Measurements from ENCODE around the gene NPEPL1.
A peak's percentile ranks its signal among the peaks of the same experiment; 100 is the strongest.

Gene NPEPL1

DNA sequence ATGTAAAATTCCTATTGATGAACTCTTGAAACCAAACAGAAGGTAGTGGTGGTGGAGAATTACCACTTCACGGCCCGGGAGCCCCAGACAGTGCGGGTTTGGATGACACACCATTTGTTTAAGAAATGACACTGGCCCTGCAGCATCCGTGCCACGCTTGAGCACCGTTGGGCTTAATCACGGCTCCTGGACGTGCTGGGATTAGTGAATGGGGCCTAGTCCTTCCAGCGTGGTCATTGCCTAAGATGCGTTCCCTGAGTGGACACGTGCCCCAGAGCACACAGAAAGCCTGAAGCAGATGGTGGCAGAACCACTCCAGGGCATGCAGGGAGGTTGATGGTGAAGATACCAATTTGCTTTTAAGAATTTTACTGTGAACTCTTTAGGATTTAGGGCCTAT is 27.0 kb upstream of the NPEPL1 start:
- peaks cover 14% of the 10 kb centered on the region for H3K4me1 Mint-ChIP-seq
- no peak for DNase-seq (ENCODE audit: low spot score in 2 of 2)
- ATAC-seq (ENCODE audit: low read depth) = no peak
- H3K4me3 Mint-ChIP-seq = no peak overlapping the region
- H3K27ac Mint-ChIP-seq = no peak overlapping the region
- H3K9me3 Mint-ChIP-seq = no peaks in the 10 kb centered on the region
- H3K36me3 Mint-ChIP-seq = peaks cover 31% of the 10 kb centered on the region
- H3K27me3 Mint-ChIP-seq = no peaks in the 10 kb centered on the region

DNA sequence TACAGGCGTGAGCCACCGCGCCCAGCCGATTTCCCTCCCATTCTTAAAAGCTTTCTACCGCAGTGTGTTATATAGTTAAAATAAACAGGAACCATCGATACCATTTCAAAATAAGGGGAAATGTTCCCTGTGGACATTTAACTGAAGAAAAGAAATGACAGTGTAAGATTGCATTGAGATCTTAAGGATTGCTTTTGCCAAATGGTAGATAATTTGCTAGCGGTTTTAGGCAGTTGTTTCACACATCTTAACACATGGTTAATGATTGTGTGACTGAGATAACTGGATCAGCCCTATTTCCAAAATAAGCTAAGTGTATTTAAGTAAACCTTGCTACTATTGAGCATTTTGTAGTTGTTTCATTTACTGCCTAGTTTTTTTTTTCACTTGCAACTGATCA is 25.9 kb upstream of the NPEPL1 start:
- peaks cover 14% of the 10 kb centered on the region for H3K4me1 Mint-ChIP-seq
- H3K36me3 Mint-ChIP-seq = peaks cover 30% of the 10 kb centered on the region
- H3K27ac Mint-ChIP-seq = no peak overlapping the region
- DNase-seq (ENCODE audit: low spot score in 2 of 2) = no peak
- no peaks in the 10 kb centered on the region for H3K27me3 Mint-ChIP-seq
- ATAC-seq (ENCODE audit: low read depth) = no peak
- no peak overlapping the region for H3K4me3 Mint-ChIP-seq
- H3K9me3 Mint-ChIP-seq = no peaks in the 10 kb centered on the region

GRCh38 chr20:58667975-58668374 is 24.6 kb upstream of the NPEPL1 start:
- ATAC-seq (ENCODE audit: low read depth) = no peak
- Mint-ChIP-seq H3K4me1 (peaks cover 14% of the 10 kb centered on the region), H3K36me3 (peaks cover 27% of the 10 kb centered on the region)

DNA sequence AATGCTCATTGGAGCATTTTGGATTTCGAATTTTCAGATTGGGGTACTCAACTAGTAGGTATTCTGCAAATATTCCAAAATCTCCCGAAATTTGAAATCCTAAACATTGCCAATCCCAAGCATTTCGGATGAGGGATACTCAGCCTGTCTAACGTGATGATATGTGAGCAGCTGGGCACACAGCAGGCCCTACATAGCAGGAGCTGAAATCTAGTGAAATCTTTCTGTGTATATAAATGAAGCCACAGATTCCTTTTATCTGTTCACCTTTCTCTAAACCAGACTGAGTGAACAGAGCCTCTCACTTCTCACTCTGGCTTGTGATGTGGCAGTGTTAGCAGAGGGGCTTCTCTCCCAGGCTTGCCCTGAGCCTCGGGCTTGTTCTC is 23.7 kb upstream of the NPEPL1 start:
- no peak overlapping the region for H3K27ac Mint-ChIP-seq
- ATAC-seq (ENCODE audit: low read depth) = no peak
- no peaks in the 10 kb centered on the region for H3K9me3 Mint-ChIP-seq
- peaks cover 14% of the 10 kb centered on the region for H3K4me1 Mint-ChIP-seq
- no peak for DNase-seq (ENCODE audit: low spot score in 2 of 2)
- H3K4me3 Mint-ChIP-seq = no peak overlapping the region
- peaks cover 28% of the 10 kb centered on the region for H3K36me3 Mint-ChIP-seq
- H3K27me3 Mint-ChIP-seq = no peaks in the 10 kb centered on the region

More at GRCh38 chr20:58667975-58668374, 24.6 kb upstream of the NPEPL1 start:
- Mint-ChIP-seq H3K27me3 (no peaks in the 10 kb centered on the region), H3K9me3 (no peaks in the 10 kb centered on the region), H3K27ac (no peak overlapping the region), H3K4me3 (no peak overlapping the region)
- DNase-seq (ENCODE audit: low spot score in 2 of 2) = no peak

DNA sequence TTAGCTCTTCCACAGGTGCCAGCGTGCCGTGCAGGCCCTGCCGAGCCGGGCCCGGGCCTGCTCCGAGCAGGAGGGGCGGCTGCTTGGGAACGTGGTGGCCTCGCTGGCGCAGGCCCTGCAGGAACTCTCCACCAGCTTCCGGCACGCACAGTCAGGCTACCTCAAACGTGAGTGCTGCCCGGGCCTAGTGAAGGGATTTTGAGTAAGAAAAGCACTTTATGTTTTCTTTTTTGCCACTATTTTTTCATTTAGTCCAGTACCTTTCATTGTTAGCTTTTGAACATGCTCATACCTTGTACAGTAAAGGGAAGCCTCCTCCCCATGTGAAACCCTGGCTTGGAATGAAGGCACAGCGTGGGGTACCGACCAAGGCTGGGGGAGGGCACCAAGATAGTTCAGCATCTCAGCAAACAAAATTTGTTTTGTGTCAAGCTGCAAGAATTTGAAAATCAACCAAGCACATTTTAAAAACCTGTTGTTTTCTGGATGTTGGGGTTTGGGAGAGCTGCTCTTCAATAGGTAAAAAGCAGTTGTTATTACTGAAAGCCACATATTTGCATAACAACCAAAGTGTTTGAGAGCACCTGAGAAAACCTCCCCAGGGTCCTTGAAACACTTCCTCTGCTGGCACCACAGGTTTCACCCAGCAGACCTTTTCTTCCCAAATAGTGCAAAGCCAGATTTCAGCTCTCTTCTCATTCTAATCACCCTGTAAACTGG is 23.2 kb upstream of the NPEPL1 start:
- Mint-ChIP-seq H3K9me3 (no peaks in the 10 kb centered on the region), H3K36me3 (peaks cover 32% of the 10 kb centered on the region), H3K27ac (no peak overlapping the region), H3K4me3 (no peak overlapping the region), H3K4me1 (peaks cover 14% of the 10 kb centered on the region), H3K27me3 (no peaks in the 10 kb centered on the region)
- DNase-seq (ENCODE audit: low spot score in 2 of 2) (no peak), ATAC-seq (ENCODE audit: low read depth) (peak; percentile 93)

DNA sequence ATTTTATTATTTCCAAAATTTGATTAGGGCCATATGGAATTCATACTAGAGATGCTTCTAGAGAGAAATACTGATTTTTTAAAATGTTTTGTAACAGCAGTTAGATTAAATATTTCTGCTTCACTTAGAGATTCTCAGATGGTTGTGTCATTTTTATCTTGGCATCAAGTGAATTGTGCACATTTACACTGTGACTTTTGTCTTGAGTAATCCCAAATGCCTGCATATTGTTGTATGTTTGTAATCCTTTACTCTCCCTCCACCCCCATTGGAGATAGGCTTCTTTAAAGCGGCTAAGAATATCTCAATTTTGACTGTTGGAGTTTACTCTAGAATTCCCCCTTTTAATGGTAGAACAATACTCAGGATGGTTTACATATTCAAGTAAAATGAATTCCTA is 22.5 kb upstream of the NPEPL1 start:
- H3K4me3 Mint-ChIP-seq = no peak overlapping the region
- peaks cover 35% of the 10 kb centered on the region for H3K36me3 Mint-ChIP-seq
- no peak for DNase-seq (ENCODE audit: low spot score in 2 of 2)
- H3K9me3 Mint-ChIP-seq = no peaks in the 10 kb centered on the region
- H3K27ac Mint-ChIP-seq = no peak overlapping the region
- H3K4me1 Mint-ChIP-seq = peaks cover 14% of the 10 kb centered on the region
- ATAC-seq (ENCODE audit: low read depth) = no peak
- no peaks in the 10 kb centered on the region for H3K27me3 Mint-ChIP-seq

- H3K9me3 Mint-ChIP-seq = no peaks in the 10 kb centered on the region
- no peak for DNase-seq (ENCODE audit: low spot score in 2 of 2)
- no peaks in the 10 kb centered on the region for H3K27me3 Mint-ChIP-seq
- peaks cover 40% of the 10 kb centered on the region for H3K36me3 Mint-ChIP-seq
- H3K4me3 Mint-ChIP-seq = no peak overlapping the region
- no peak for ATAC-seq (ENCODE audit: low read depth)
- no peak overlapping the region for H3K27ac Mint-ChIP-seq
- peaks cover 14% of the 10 kb centered on the region for H3K4me1 Mint-ChIP-seq
Measured at GRCh38 chr20:58670659-58671058, 21.9 kb upstream of the NPEPL1 start.

DNA sequence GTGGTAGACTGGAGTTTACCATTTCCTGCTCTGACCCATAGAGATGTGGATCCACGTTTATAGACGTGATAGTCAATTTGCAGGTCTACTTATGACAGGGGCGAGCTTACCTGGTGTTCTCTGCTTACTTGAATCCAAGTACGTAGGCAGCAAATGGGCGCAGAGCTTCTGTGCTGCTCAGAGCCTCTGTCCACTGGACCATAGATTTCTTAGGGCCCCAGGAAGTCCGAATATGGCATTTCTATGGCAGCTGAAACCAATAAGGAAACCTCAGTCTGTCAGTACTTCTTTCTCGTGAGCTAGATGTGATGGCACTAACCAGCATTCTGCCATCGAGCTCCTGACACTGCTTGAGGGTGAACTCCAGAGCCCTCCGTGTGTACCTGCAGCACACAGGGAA is 19.5 kb upstream of the NPEPL1 start:
- H3K27ac Mint-ChIP-seq = no peak overlapping the region
- H3K9me3 Mint-ChIP-seq = no peaks in the 10 kb centered on the region
- peaks cover 40% of the 10 kb centered on the region for H3K36me3 Mint-ChIP-seq
- DNase-seq (ENCODE audit: low spot score in 2 of 2) (no peak), ATAC-seq (ENCODE audit: low read depth) (no peak)
- peaks cover 11% of the 10 kb centered on the region for H3K4me1 Mint-ChIP-seq
- H3K27me3 Mint-ChIP-seq = no peaks in the 10 kb centered on the region
- no peak overlapping the region for H3K4me3 Mint-ChIP-seq

DNA sequence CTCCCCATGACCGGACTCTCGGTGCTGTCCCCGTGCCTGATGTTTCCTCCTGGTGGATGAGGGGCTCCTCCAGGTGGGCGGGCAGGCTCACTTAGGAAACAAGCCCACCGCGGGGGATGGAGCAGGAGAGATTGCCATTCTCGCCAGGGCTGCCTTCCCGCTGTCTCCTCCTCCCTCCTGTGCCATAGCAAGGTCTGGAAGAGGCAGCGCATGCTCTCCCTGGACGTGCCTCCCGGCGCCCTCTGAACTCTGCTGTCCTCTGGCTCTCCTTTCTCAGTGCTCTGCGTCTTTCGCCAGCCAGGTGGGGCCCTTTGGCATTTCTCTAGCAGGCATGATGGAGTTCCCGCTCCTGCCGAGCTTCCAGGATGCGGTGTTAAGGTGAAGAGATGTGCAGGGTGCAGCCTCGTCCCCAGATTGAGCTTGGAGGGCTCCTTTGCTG is 17.4 kb upstream of the NPEPL1 start:
- H3K27me3 Mint-ChIP-seq = no peaks in the 10 kb centered on the region
- no peak overlapping the region for H3K27ac Mint-ChIP-seq
- H3K4me1 Mint-ChIP-seq = peaks cover 4% of the 10 kb centered on the region
- DNase-seq (ENCODE audit: low spot score in 2 of 2) = no peak
- H3K36me3 Mint-ChIP-seq = peaks cover 45% of the 10 kb centered on the region
- H3K9me3 Mint-ChIP-seq = no peaks in the 10 kb centered on the region
- no peak overlapping the region for H3K4me3 Mint-ChIP-seq
- ATAC-seq (ENCODE audit: low read depth) = no peak

DNA sequence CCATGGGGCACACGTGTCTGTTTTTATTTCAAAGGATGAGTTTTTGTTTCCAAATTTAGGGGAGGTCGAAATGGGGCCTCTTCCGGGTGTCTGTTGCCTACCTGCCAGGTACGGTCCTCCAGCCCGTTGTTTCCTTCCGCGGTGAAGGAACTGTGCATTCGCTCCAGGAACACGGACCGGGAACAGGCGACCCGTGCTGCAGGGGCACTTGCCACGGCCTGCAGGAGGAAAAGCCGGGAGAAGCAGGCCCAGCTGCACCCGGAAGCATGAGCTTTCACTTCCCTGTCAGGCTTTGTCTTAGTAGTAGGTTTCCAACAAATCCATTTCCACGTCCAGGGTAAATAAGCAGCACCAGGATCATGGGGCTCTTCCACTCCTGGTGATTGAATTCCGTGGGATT is 17.0 kb upstream of the NPEPL1 start:
- Mint-ChIP-seq H3K4me3 (no peak overlapping the region), H3K27ac (no peak overlapping the region), H3K36me3 (peaks cover 41% of the 10 kb centered on the region)

GRCh38 chr20:58676161-58676560 is 16.4 kb upstream of the NPEPL1 start:
- H3K36me3 Mint-ChIP-seq = peaks cover 39% of the 10 kb centered on the region
- H3K9me3 Mint-ChIP-seq = no peaks in the 10 kb centered on the region
- H3K27ac Mint-ChIP-seq = no peak overlapping the region
- H3K27me3 Mint-ChIP-seq = no peaks in the 10 kb centered on the region
- no peaks in the 10 kb centered on the region for H3K4me1 Mint-ChIP-seq
- ATAC-seq (ENCODE audit: low read depth) = no peak
- no peak overlapping the region for H3K4me3 Mint-ChIP-seq
- DNase-seq (ENCODE audit: low spot score in 2 of 2) = no peak

More for the DNA sequence above, 17.0 kb upstream of the NPEPL1 start:
- no peaks in the 10 kb centered on the region for H3K27me3 Mint-ChIP-seq
- H3K9me3 Mint-ChIP-seq = no peaks in the 10 kb centered on the region
- ATAC-seq (ENCODE audit: low read depth) (no peak), DNase-seq (ENCODE audit: low spot score in 2 of 2) (no peak)
- H3K4me1 Mint-ChIP-seq = no peaks in the 10 kb centered on the region

- ATAC-seq (ENCODE audit: low read depth) (no peak), DNase-seq (ENCODE audit: low spot score in 2 of 2) (no peak)
- H3K4me1 Mint-ChIP-seq = no peaks in the 10 kb centered on the region
- H3K4me3 Mint-ChIP-seq = no peak overlapping the region
- no peaks in the 10 kb centered on the region for H3K27me3 Mint-ChIP-seq
- H3K27ac Mint-ChIP-seq = no peak overlapping the region
- peaks cover 38% of the 10 kb centered on the region for H3K36me3 Mint-ChIP-seq
- H3K9me3 Mint-ChIP-seq = no peaks in the 10 kb centered on the region
Measured at GRCh38 chr20:58677079-58677604, 15.5 kb upstream of the NPEPL1 start.

- no peak overlapping the region for H3K4me3 Mint-ChIP-seq
- H3K27me3 Mint-ChIP-seq = no peaks in the 10 kb centered on the region
- no peaks in the 10 kb centered on the region for H3K9me3 Mint-ChIP-seq
- no peaks in the 10 kb centered on the region for H3K4me1 Mint-ChIP-seq
- DNase-seq (ENCODE audit: low spot score in 2 of 2) (no peak), ATAC-seq (ENCODE audit: low read depth) (no peak)
- peaks cover 39% of the 10 kb centered on the region for H3K36me3 Mint-ChIP-seq
- no peak overlapping the region for H3K27ac Mint-ChIP-seq
Measured at GRCh38 chr20:58677808-58678207, 14.8 kb upstream of the NPEPL1 start.

- H3K36me3 Mint-ChIP-seq = peaks cover 31% of the 10 kb centered on the region
- no peak for DNase-seq (ENCODE audit: low spot score in 2 of 2)
- no peak for ATAC-seq (ENCODE audit: low read depth)
- no peak overlapping the region for H3K27ac Mint-ChIP-seq
- no peaks in the 10 kb centered on the region for H3K27me3 Mint-ChIP-seq
- no peak overlapping the region for H3K4me3 Mint-ChIP-seq
- no peaks in the 10 kb centered on the region for H3K4me1 Mint-ChIP-seq
- H3K9me3 Mint-ChIP-seq = no peaks in the 10 kb centered on the region
Measured at GRCh38 chr20:58678806-58679205, 13.8 kb upstream of the NPEPL1 start.
